Esophagus muscularis mucosa (tissue), 4 donors: Measurements from ENCODE around the gene KLF9.

Experiments
- CTCF ChIP-seq, 3 experiments: fragments of 200-600 bp in 2 of 3; fragments of 450-650 bp in 1 of 3; sonication (generic) in 2 of 3; IDR thresholded peaks; one replicate each; pipeline ENCODE4 v1.5.1; 2017 to 2019; ENCODE audit warnings: antibody characterized with exemption in 3 of 3, mild to moderate bottlenecking in 2 of 3, moderate library complexity in 1 of 3
- EP300 ChIP-seq: sonication (generic); formaldehyde crosslinking; IDR thresholded peaks from one replicate; pipeline ENCODE4 v1.6.1; 2017; ENCODE audit warnings: antibody characterized with exemption
- POLR2AphosphoS5 ChIP-seq, 2 donors: sonication (generic); formaldehyde crosslinking; IDR thresholded peaks; one replicate each; pipeline ENCODE4 v1.6.1; 2017; ENCODE audit warnings: antibody characterized with exemption in 2 of 2

GRCh38 chr9:70412832-70413463, 1.5 kb downstream of the KLF9 start:
- TF ChIP-seq CTCF (IDR thresholded peaks at IDR 0.05), result no peak
- peak in 1 of 2 donors; percentile 28 for TF ChIP-seq POLR2AphosphoS5 (IDR thresholded peaks at IDR 0.05)
- no peak for TF ChIP-seq EP300
